ENCODE data around the gene AUTS2. TPM values are rescaled to one million over a fixed set of nuclear protein-coding genes. Genes with fewer than 3 reads are reported as not detected.

Gene AUTS2
- total and polyA plus RNA-seq, 10 of the 15 experiments (the other 5 are each of a cell fraction or from before 2014, with no cell fraction given) = 6.4 to 55.6 (median 21.6) TPM

DNA sequence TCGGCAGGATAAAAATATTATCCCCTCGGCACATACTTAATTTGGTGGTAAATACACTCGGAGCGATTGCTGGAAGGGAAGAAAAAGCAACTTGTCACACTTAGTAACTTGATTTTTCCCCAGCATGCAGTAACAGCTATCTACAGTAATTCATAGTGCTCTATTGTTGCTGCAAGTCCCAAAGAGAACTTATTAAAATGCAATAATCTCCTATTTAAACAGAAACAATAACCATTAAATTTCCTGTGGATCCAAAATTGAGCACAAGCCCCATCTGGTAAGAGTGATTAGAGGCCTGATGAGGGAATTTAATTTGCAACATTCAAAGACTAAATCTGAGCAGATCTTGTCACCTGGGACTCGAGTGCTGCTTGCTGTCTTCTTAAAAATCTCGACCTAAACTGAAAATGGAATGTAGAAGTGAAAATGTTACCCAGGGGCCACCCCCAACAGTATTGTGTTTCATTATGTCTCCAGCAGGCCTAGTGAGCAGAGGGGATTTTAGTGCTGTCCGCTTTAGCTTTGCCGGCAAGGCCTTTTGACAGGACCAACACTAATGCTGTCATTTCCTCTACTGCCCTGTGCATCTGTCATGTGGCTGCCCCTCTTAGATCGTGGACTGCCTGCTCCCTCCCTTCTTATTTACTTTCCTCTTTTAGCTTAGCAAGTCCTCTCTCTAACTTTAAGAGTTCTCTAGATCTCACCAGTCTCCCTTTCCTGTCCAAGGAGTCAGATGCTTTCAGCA is 639.7 kb downstream of the AUTS2 start:
- H2AFZ ChIP-seq (ENCODE audit: control insufficient read depth, low read depth, low read length) = peak overlapping the region; percentile 67
- TF ChIP-seq NR2F1 (conservative IDR thresholded peaks at IDR 0.05) = no peak
- TF ChIP-seq MEF2B (IDR thresholded peaks at IDR 0.05; ENCODE audit: partially characterized antibody, poor library complexity, severe bottlenecking) = peak; percentile 70
- 0 out of 2 replicates have a peak, but pooled peaks have one; percentile 34 for TF ChIP-seq REST (IDR thresholded peaks at IDR 0.05; ENCODE audit: low read depth, low read length)
- peak; percentile 89 for TF ChIP-seq IRF4 (IDR thresholded peaks at IDR 0.05; ENCODE audit: low read depth, low read length)
- peak; percentile 42 for TF ChIP-seq RELA (IDR thresholded peaks at IDR 0.05; ENCODE audit: borderline replicate concordance, partially characterized antibody)
- TF ChIP-seq TCF3 (IDR thresholded peaks at IDR 0.05; ENCODE audit: borderline replicate concordance, insufficient read depth, low read depth, low read length) = no peak
- peak; percentile 40 to 65; a peak in 2 of 4 replicates for TF ChIP-seq EP300 (IDR thresholded peaks at IDR 0.05; ENCODE audit: borderline replicate concordance in 1 of 2, control insufficient read depth in 1 of 2, low read depth in 2 of 2, low read length in 2 of 2)
- TF ChIP-seq KAT2A (conservative IDR thresholded peaks at IDR 0.05; ENCODE audit: control insufficient read depth, low read depth, low read length) = no peak
- peak; percentile 92 for TF ChIP-seq CBX5 (IDR thresholded peaks at IDR 0.05; ENCODE audit: low read depth)
- no peak for TF ChIP-seq KLF5 (IDR thresholded peaks at IDR 0.05; ENCODE audit: partially characterized antibody)
- TF ChIP-seq PAX8 (IDR thresholded peaks at IDR 0.05) = no peak
- TF ChIP-seq SMC3 (IDR thresholded peaks at IDR 0.05; ENCODE audit: borderline replicate concordance, low read length) = peak; percentile 18; the same call in 1 of the 2 replicates
- TF ChIP-seq, protein P1, sequence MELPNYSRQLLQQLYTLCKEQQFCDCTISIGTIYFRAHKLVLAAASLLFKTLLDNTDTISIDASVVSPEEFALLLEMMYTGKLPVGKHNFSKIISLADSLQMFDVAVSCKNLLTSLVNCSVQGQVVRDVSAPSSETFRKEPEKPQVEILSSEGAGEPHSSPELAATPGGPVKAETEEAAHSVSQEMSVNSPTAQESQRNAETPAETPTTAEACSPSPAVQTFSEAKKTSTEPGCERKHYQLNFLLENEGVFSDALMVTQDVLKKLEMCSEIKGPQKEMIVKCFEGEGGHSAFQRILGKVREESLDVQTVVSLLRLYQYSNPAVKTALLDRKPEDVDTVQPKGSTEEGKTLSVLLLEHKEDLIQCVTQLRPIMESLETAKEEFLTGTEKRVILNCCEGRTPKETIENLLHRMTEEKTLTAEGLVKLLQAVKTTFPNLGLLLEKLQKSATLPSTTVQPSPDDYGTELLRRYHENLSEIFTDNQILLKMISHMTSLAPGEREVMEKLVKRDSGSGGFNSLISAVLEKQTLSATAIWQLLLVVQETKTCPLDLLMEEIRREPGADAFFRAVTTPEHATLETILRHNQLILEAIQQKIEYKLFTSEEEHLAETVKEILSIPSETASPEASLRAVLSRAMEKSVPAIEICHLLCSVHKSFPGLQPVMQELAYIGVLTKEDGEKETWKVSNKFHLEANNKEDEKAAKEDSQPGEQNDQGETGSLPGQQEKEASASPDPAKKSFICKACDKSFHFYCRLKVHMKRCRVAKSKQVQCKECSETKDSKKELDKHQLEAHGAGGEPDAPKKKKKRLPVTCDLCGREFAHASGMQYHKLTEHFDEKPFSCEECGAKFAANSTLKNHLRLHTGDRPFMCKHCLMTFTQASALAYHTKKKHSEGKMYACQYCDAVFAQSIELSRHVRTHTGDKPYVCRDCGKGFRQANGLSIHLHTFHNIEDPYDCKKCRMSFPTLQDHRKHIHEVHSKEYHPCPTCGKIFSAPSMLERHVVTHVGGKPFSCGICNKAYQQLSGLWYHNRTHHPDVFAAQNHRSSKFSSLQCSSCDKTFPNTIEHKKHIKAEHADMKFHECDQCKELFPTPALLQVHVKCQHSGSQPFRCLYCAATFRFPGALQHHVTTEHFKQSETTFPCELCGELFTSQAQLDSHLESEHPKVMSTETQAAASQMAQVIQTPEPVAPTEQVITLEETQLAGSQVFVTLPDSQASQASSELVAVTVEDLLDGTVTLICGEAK (IDR thresholded peaks at IDR 0.05; ENCODE audit: borderline replicate concordance) = peak; percentile 27; the same call in 1 of the 2 replicates
- peak; percentile 85 for TF ChIP-seq CREB1 (IDR thresholded peaks at IDR 0.05; ENCODE audit: low read depth)
- no peak for TF ChIP-seq NFYA (IDR thresholded peaks at IDR 0.05; ENCODE audit: borderline replicate concordance, low read depth, low read length)

More for the DNA sequence above, 639.7 kb downstream of the AUTS2 start:
- no peaks in the 10 kb centered on the region for H4K20me1 ChIP-seq (ENCODE audit: control insufficient read depth, insufficient read depth)
- H3K36me3 ChIP-seq (ENCODE audit: control insufficient read depth in 2 of 2, insufficient read depth in 2 of 2, low read length in 1 of 2) = no peaks in the 10 kb centered on the region
- CTCF ChIA-PET = interaction anchor here (0.6 to 2.3 kb wide), 6 partner anchors 12 to 460 kb away, joined by 3 to 7 read pairs (median 4); no protein-coding TSS in a partner anchor
- intact Hi-C loops (cut with micrococcal nuclease; ENCODE audit: unreplicated experiment) = loop anchor here (2.0 kb wide), 1 partner anchor 459 kb away; no protein-coding TSS in a partner anchor
- H3K27ac ChIP-seq (ENCODE audit: control insufficient read depth, insufficient read depth) = peak overlapping the region; percentile 80
- DNase-seq (ENCODE audit: low read depth, low spot score) (peak; percentile 93), FAIRE-seq (peak; percentile 99), ATAC-seq (peak; percentile 100)
- WGBS (ENCODE audit: insufficient coverage, insufficient replicate concordance, low lambda C conversion rate, missing lambda C conversion rate) = 10% methylated on average over 9 of the region's 9 CpGs
- peak overlapping the region; percentile 7; the same call in 1 of the 2 replicates for H3K4me3 ChIP-seq
- no peaks in the 10 kb centered on the region for H3K79me2 ChIP-seq (ENCODE audit: control insufficient read depth, insufficient read depth, low read length)
- POLR2A ChIA-PET = no interaction called here
- SMC1A ChIA-PET (ENCODE audit: uncharacterized antibody, unreplicated experiment) = interaction anchor here (0.7 to 2.0 kb wide), 6 partner anchors 21 to 461 kb away, joined by 3 to 7 read pairs (median 4); no protein-coding TSS in a partner anchor
- H3K9me3 ChIP-seq (replicated peaks; ENCODE audit: control insufficient read depth, insufficient read depth, low read length) = no peaks in the 10 kb centered on the region
- peak overlapping the region; percentile 41; the same call in 1 of the 2 replicates for H3K9ac ChIP-seq (ENCODE audit: control insufficient read depth, insufficient read depth, low read length)
- in situ Hi-C loops (cut with MboI) = no loop called here
- H3K4me2 ChIP-seq (ENCODE audit: control insufficient read depth, insufficient read depth) = peak overlapping the region; percentile 78
- no TSS peak for BruUV-seq (replicated peaks)
- H3K4me1 ChIP-seq (ENCODE audit: control insufficient read depth, insufficient read depth, low read length) = peaks cover 7% of the 10 kb centered on the region
- H3K27me3 ChIP-seq (replicated peaks in 1 of 2; ENCODE audit: control insufficient read depth in 2 of 2, insufficient read depth in 2 of 2, low read length in 1 of 2) = no peaks in the 10 kb centered on the region
- RAD21 ChIA-PET (ENCODE audit: unreplicated experiment) = interaction anchor here (0.6 to 2.2 kb wide), 3 partner anchors 23 to 158 kb away, joined by 3 to 9 read pairs (median 5); no protein-coding TSS in a partner anchor

Data from GM12878 (cell line).